Neural progenitor cell (in vitro differentiated cells): ENCODE measurements around the gene KCNMA1.

Experiments used
- CTCF ChIP-seq: fragments of 200-600 bp; sonication (generic); IDR thresholded peaks from 2 replicates; pipeline ENCODE4 v1.5.1; 2017; ENCODE audit warnings: antibody characterized with exemption, mild to moderate bottlenecking
- EZH2 ChIP-seq: fragments of 200-600 bp; sonication (generic); IDR thresholded peaks from 2 replicates; pipeline ENCODE4 v1.6.1; 2017; ENCODE audit warnings: antibody characterized with exemption, mild to moderate bottlenecking, moderate library complexity
- EZH2phosphoT487 ChIP-seq: fragments of 200-600 bp; sonication (generic); IDR thresholded peaks from 2 replicates; pipeline ENCODE4 v1.6.1; 2017; ENCODE audit warnings: antibody characterized with exemption

- TF ChIP-seq CTCF (no peak), EZH2 (no peak), EZH2phosphoT487 (no peak)
These were observed 34.1 kb upstream of the KCNMA1 start for GRCh38 chr10:77671594-77672252.
